IPS DF 6.9 (cell line): ENCODE data around the gene KLRC4.

Source experiments
- DNase-seq: peaks from one replicate; pipeline ENCODE4 v3.0.0-alpha.2; 2013; ENCODE audit warnings: low read depth, low spot score
- H3K27ac ChIP-seq: one replicate; pipeline ENCODE4 v1.5.1; 2013; ENCODE audit warnings: low read length, control low read depth
- H3K27me3 ChIP-seq: 2 replicates; pipeline ENCODE4 v1.6.1; 2013; ENCODE audit warnings: mild to moderate bottlenecking, low read length; ENCODE audit not compliant: control insufficient read depth, insufficient read depth
- H3K36me3 ChIP-seq: 2 replicates; pipeline ENCODE4 v1.6.1; 2013; ENCODE audit warnings: low read length; ENCODE audit not compliant: control insufficient read depth, insufficient read depth
- H3K4me1 ChIP-seq: 2 replicates; pipeline ENCODE4 v1.6.1; 2013; ENCODE audit warnings: low read length; ENCODE audit not compliant: control insufficient read depth, insufficient read depth
- H3K4me3 ChIP-seq: 2 replicates; pipeline ENCODE4 v1.5.1; 2013; ENCODE audit warnings: mild to moderate bottlenecking, low read length
- H3K9me3 ChIP-seq: 2 replicates; pipeline ENCODE4 v1.6.1; 2013; ENCODE audit warnings: low read length, inconsistent platforms; ENCODE audit not compliant: control insufficient read depth, insufficient read depth
- WGBS: extraction: QIAGEN DNeasy Blood & Tissue Kit; methylation state at CpG from one replicate; pipeline ENCODE4 v1.1.7; 2013; ENCODE audit warnings: mixed read lengths, missing lambda C conversion rate; ENCODE audit not compliant: insufficient read length, insufficient coverage; 5-methylcytosine and 5-hydroxymethylcytosine counted together

KLRC4 gene

GRCh38 chr12:10361622-10362021 lies 47.9 kb downstream of the KLRC4 start:
- H3K27ac ChIP-seq: no peak overlapping the region
- no peaks in the 10 kb centered on the region for H3K9me3 ChIP-seq
- H3K4me3 ChIP-seq: no peak overlapping the region
- H3K4me1 ChIP-seq: peaks cover 9% of the 10 kb centered on the region; the same call in 1 of the 2 replicates
- no CpG with 5 or more reads among the region's 4 CpGs for WGBS
- DNase-seq: no peak
- H3K27me3 ChIP-seq: no peaks in the 10 kb centered on the region
- no peaks in the 10 kb centered on the region for H3K36me3 ChIP-seq

DNA sequence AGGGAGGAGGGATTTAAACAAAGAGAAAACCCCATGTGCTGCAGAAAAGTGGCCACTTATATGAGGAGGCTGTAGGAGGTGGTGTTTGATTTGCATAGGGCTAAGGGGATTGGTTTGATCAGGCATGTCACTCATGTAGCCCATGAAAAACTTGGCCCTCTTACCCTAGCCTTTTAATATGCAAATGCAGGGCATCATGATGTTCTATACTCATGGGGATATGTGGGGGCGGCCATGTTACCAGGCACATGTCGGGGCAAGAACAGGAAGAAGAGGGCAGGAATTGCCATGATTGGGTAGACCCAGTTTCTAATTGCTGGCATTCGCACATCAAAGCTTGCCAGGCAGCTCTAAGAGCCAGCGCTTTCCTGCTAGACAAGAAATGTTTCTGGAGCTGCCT lies 48.5 kb downstream of the KLRC4 start:
- H3K4me1 ChIP-seq: peaks cover 9% of the 10 kb centered on the region; the same call in 1 of the 2 replicates
- H3K4me3 ChIP-seq: no peak overlapping the region
- H3K27ac ChIP-seq: no peak overlapping the region
- peak; percentile 52 for DNase-seq
- no CpG with 5 or more reads among the region's 4 CpGs for WGBS
- H3K27me3 ChIP-seq: no peaks in the 10 kb centered on the region
- H3K36me3 ChIP-seq: no peaks in the 10 kb centered on the region
- H3K9me3 ChIP-seq: no peaks in the 10 kb centered on the region

- no peaks in the 10 kb centered on the region for H3K27me3 ChIP-seq
- WGBS: no CpG with 5 or more reads among the region's 1 CpG
Observed at GRCh38 chr12:10358969-10359368, 50.6 kb downstream of the KLRC4 start.

GRCh38 chr12:10358131-10358530 lies 51.4 kb downstream of the KLRC4 start:
- H3K36me3 ChIP-seq: no peaks in the 10 kb centered on the region
- peaks cover 3% of the 10 kb centered on the region; the same call in 1 of the 2 replicates for H3K4me1 ChIP-seq
- H3K4me3 ChIP-seq: no peak overlapping the region
- H3K9me3 ChIP-seq: no peaks in the 10 kb centered on the region
- no peaks in the 10 kb centered on the region for H3K27me3 ChIP-seq
- no peak overlapping the region for H3K27ac ChIP-seq
- DNase-seq: no peak
- WGBS: no CpG with 5 or more reads among the region's 5 CpGs

More at GRCh38 chr12:10358969-10359368, 50.6 kb downstream of the KLRC4 start:
- no peak for DNase-seq
- peaks cover 5% of the 10 kb centered on the region; the same call in 1 of the 2 replicates for H3K4me1 ChIP-seq
- no peaks in the 10 kb centered on the region for H3K9me3 ChIP-seq
- H3K27ac ChIP-seq: no peak overlapping the region
- H3K4me3 ChIP-seq: no peak overlapping the region
- no peaks in the 10 kb centered on the region for H3K36me3 ChIP-seq
